Measurements from ENCODE around the gene RPS15.

- TF ChIP-seq CTCF (IDR thresholded peaks at IDR 0.05; ENCODE audit: insufficient read depth, low read length) (no peak), SPI1 (IDR thresholded peaks at IDR 0.05; ENCODE audit: borderline replicate concordance, low read depth) (no peak)
Measured at GRCh38 chr19:1412323-1412923, 25.8 kb upstream of the RPS15 start.

Measured in HL-60 (cell line).